NCI-H526 (cell line): Measurements from ENCODE around the gene PRDM5.
A peak's percentile ranks its signal among the peaks of the same experiment; 100 is the strongest.

Experiments used
- DNase-seq, 2 experiments: peaks; one replicate each; lab custom pipeline; 2025; lab: John Stamatoyannopoulos, UW

PRDM5 gene

DNA sequence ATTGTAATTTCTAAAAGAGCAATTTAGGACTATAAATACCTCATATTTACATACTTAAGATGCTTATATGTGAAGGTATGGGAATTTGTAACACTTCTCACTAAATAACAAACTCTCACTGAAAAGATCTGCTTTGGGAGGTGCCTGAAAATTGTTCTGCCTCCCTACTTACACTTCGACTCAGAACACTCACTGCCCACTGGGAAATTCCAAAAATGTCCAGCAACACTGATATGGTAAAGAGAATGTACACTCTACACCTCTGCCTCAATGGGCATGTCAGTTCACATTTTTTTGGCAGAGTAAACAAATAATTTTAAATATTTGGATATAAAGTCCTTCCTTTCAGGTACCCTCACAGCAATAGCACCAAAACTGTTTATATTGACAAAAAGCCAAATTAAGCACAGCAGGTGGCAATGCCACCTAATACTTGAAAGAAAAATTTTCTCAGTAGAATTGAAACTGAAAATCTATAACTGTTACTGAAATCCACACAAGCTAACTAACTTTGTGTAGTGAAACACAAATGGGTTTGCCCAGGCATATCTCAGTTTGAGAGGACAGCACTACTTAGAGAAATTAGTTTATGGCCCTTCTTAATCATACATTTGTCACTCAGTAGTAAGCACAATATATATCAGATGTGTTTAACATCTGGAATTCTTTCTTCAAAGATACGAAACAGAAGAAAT, 67.1 kb downstream of the PRDM5 start:
- no peak for DNase-seq

- DNase-seq = no peak
Observed at GRCh38 chr4:120853161-120853935, 69.2 kb downstream of the PRDM5 start.

DNA sequence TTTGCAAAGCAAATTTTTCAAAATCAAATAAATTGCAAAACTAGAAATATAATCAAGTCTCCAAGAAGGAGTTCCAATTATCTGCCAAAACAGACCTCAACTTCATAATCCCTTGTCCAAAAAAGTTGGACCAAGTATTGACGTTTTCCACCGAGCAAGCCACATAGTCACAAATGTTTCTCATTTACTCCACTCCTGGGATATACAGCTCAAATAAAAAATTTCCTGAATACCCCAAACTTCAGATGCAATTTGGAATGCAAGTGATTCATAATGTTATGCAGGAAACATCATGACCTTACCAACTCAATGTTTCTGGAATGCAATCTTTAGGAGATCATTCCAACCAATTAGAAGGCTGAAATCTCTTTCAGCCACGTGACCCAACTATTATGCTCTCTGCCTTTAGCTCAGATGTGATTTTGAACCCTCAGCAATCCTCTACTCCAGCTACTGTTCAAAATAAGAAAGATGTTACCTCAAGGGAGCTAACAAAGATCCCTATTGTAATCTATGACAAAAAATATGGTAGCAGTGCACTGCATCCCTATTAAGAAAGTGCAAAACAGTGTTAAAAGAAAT, 72.4 kb downstream of the PRDM5 start:
- DNase-seq = no peak

DNA sequence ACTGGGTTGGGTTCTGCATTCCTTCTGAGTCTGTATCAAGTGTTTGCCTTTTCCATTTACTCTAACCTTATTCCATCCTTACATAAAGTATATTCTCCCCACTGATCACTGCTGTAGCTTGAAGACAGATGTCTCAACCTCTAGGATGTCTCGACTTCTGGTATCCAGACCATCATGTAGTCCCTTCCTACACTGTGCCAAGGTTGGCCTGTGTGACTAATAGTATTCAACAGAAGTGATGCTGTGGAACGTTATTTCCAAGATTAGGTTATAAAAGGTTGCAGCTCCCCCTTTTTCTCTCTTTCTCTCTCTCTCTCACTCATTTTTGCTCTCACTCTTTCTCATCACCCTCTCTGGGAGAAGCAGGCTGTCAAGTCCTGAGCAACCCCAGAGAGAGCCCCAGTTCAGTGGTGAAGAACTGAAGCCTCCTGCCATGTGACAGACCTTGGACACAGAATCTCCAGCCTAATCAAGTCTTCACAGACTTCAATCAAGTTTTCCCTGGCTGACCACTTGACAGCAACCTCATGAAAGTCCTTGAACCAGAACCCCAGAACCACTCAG, 75.4 kb downstream of the PRDM5 start:
- DNase-seq = no peak

DNA sequence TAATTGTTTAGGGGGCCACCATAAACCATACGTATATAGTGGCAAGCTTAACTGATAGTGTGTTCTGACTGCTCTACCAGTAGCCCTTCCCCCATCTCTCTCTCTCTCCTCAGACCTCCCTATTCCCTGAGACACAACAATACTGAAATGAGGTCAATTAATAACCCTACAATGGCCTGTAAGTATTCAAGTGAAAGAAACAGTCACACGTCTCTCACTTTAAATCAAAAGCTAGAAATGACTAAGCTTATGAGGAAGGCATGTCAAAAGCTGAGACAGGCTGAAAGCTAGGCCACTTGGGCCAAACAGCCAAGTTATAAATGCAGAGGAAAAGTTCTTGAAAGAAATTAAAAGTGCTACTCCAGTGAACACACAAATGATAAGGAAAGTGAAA, 78.0 kb downstream of the PRDM5 start:
- DNase-seq = no peak

DNA sequence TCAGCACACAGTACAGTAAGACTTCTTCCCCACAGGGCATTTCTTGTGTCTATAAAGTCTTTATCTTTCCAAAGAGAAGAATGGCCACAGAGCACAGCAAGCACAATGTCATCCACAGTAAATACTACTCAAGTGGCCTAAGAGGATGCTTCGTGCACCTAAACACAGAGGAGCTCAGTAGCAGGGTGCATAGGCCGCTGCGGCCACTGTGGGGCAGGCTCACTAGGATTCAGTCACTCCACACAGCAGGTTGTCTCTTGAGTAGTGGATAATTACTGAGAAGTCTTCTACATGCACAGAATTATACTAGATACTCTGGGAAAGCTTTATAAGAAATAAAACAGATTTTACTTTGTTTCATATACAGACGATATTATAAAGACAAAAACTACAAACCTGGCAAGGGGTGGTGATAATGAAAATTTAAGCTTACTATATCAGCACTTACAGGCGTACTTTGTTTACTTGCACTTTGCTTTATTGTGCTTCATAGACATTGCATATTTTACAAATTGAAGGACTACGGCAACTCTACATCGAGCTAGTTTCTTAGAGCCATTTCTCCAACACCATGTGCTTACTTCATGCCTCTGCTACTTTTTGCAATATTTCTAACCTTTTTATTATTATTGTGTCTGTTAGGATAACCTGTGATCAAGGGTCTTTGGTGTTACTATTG, 78.5 kb downstream of the PRDM5 start:
- DNase-seq = peak in 1 of 2 experiments; percentile 9

GRCh38 chr4:120842031-120842430, 80.5 kb downstream of the PRDM5 start:
- DNase-seq = no peak

GRCh38 chr4:120841580-120841979, 80.9 kb downstream of the PRDM5 start:
- DNase-seq = no peak

- DNase-seq = no peak
Observed at GRCh38 chr4:120839974-120840751, 82.4 kb downstream of the PRDM5 start.

DNA sequence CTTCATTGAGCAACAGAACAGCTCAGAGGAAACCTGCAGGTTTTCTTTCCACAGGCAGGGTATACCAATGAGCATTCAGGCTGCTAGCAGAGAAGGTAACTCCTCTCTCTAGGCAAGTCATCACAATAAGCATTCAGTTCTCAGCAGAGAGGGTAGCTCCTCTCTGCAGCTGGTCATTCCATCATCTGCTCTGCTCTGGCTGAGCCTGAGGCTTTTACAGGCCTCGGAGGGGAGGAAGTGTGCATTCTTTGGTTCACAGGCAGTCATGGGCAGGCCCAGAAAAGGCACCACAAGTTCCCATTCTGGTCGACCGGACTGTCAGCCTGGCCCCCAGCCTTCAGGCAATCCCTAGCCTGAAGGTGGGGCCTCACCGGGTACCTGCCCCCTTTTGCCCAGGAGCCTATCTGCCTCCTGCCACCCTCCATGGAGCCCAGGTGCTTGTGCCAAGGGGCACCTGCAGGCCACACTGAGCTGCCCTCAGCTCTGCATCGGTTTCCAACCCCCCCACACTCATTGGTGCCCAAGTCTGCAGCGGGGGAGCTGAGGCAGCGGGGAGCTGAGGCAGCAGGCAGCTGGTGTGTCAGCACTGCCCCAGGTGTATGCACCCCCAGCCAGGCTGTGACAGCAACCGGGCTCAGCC, 83.1 kb downstream of the PRDM5 start:
- no peak for DNase-seq

- DNase-seq = no peak
Observed at GRCh38 chr4:120838784-120839183, 83.7 kb downstream of the PRDM5 start.

- no peak for DNase-seq
Observed at GRCh38 chr4:120837656-120838055, 84.9 kb downstream of the PRDM5 start.

GRCh38 chr4:120835342-120835741, 87.2 kb downstream of the PRDM5 start:
- no peak for DNase-seq

- DNase-seq = no peak
Observed at GRCh38 chr4:120830204-120830603, 92.3 kb downstream of the PRDM5 start.

DNA sequence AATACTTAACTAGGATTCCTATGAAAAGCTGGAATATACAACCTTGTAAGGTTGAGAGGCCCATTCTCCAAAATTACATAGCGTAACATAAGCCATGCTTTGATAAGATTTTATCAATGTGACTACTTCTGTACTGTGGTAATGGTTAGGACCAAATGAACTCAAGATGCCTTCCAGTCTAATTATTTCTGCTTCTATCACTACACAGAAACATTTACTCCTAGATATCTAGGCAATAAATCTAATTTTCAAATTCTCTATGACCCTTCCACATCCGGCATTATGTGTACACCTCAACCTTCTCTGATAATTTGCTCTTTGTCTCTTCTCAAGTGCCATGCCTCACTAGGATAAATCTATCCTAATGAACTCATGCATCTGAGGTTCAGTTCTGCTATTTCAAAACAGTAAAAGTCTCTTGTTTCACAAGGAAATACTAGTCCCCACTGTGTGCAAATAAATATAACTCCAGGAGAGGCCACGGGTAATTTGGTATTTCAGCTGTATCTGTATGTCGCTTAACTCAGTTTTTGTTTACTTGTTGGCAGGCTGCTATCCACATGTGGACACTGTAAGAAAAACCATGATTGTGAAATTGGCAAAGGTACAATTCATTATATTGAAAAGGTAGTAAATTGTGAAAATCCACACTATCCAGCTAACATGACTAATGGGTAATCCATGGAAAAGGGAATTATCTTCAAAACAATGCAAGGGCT, 93.3 kb downstream of the PRDM5 start:
- no peak for DNase-seq

GRCh38 chr4:120826853-120827252, 95.7 kb downstream of the PRDM5 start:
- DNase-seq = no peak

- no peak for DNase-seq
Observed at GRCh38 chr4:120826449-120826848, 96.1 kb downstream of the PRDM5 start.

DNA sequence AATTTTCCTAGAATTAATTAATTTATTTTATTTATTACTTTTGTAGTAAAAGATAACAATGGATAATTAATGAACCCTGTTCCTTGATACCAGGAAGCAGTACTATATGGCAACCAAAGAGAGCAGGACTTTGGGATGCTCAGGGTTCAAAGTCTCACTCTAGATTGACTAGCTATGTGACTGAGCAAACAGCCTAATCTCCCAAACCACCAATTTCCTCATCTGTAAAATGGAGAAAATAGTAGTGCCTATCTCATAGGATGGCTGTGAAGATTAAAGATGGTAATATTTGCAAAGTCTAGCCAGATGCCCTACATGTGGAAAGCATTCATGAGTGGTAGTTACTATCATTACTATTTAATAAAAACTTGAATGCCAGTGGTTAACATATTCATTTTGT, 97.6 kb downstream of the PRDM5 start:
- no peak for DNase-seq

- DNase-seq = no peak
Observed at GRCh38 chr4:120821977-120822376, 100.5 kb downstream of the PRDM5 start.

GRCh38 chr4:120821029-120821428, 101.5 kb downstream of the PRDM5 start:
- DNase-seq = no peak
